GM19468 (cell line): ENCODE results near the gene MTARC2.

Experiments
- ATAC-seq: cut with Tn5 transposase; IDR thresholded peaks from one replicate; pipeline ENCODE4 v1.9.1; 2021; ENCODE audit warnings: mild to moderate bottlenecking, moderate library complexity, moderate number of reproducible peaks; ENCODE audit not compliant: unreplicated experiment; ENCODE audit errors: extremely low read depth

The MTARC2 gene

GRCh38 chr1:220797044-220797443 lies 48.9 kb downstream of the MTARC2 start:
- ATAC-seq = no peak

GRCh38 chr1:220797553-220797952 lies 49.4 kb downstream of the MTARC2 start:
- ATAC-seq = no peak

GRCh38 chr1:220798338-220798737 lies 50.2 kb downstream of the MTARC2 start:
- ATAC-seq = no peak

- ATAC-seq = no peak
Measured at GRCh38 chr1:220800262-220800661, 52.1 kb downstream of the MTARC2 start.

GRCh38 chr1:220803401-220804201 lies 55.5 kb downstream of the MTARC2 start:
- ATAC-seq = no peak

GRCh38 chr1:220804202-220804586 lies 56.1 kb downstream of the MTARC2 start:
- ATAC-seq = no peak

- ATAC-seq = no peak
Measured at GRCh38 chr1:220806408-220806807, 58.3 kb downstream of the MTARC2 start.

GRCh38 chr1:220807726-220808125 lies 59.6 kb downstream of the MTARC2 start:
- ATAC-seq = no peak

- no peak for ATAC-seq
Measured at GRCh38 chr1:220808345-220809186, 60.4 kb downstream of the MTARC2 start.

GRCh38 chr1:220809187-220809550 lies 61.0 kb downstream of the MTARC2 start:
- ATAC-seq = no peak

GRCh38 chr1:220809704-220810103 lies 61.6 kb downstream of the MTARC2 start:
- ATAC-seq = no peak

GRCh38 chr1:220810179-220810653 lies 62.1 kb downstream of the MTARC2 start:
- ATAC-seq = peak; percentile 74

- ATAC-seq = no peak
Measured at GRCh38 chr1:220810963-220811362, 62.8 kb downstream of the MTARC2 start.

GRCh38 chr1:220811695-220812094 lies 63.6 kb downstream of the MTARC2 start:
- ATAC-seq = no peak

- ATAC-seq = no peak
Measured at GRCh38 chr1:220812308-220812707, 64.2 kb downstream of the MTARC2 start.

GRCh38 chr1:220813013-220813412 lies 64.9 kb downstream of the MTARC2 start:
- ATAC-seq = no peak

GRCh38 chr1:220815409-220815808 lies 67.3 kb downstream of the MTARC2 start:
- no peak for ATAC-seq

GRCh38 chr1:220817907-220818306 lies 69.8 kb downstream of the MTARC2 start:
- no peak for ATAC-seq

- ATAC-seq = no peak
Measured at GRCh38 chr1:220818421-220819173, 70.5 kb downstream of the MTARC2 start.

- no peak for ATAC-seq
Measured at GRCh38 chr1:220819467-220820026, 71.4 kb downstream of the MTARC2 start.
